Thyroid gland (tissue), 4 donors: ENCODE data around the gene TRIM26. TPM values are rescaled to one million over a fixed set of nuclear protein-coding genes. Genes with fewer than 3 reads are reported as not detected.

Source experiments
- DNase-seq, 2 donors: peaks; one replicate each; pipeline ENCODE4 v3.0.0-alpha.2; 2019
- H3K27ac ChIP-seq, 3 donors: fragments of 200-600 bp; sonication (generic); 1 replicate in 2 of 3; 2 replicates in 1 of 3; pipeline ENCODE4 v1.5.1; 2016 to 2019; ENCODE audit warnings: mild to moderate bottlenecking in 1 of 3, moderate library complexity in 1 of 3
- H3K27me3 ChIP-seq: fragments of 200-600 bp; sonication (generic); one replicate; pipeline ENCODE4 v1.5.1; 2019
- H3K36me3 ChIP-seq, 2 donors: fragments of 200-600 bp; sonication (generic); one replicate each; pipeline ENCODE4 v1.5.1; 2016 to 2019
- H3K4me1 ChIP-seq, 2 donors: fragments of 200-600 bp; sonication (generic); one replicate each; pipeline ENCODE4 v1.5.1; 2017 to 2019
- H3K4me3 ChIP-seq, 3 donors: fragments of 200-600 bp; sonication (generic); replicated peaks in 1 of 3; 1 replicate in 2 of 3; 2 replicates in 1 of 3; pipeline ENCODE4 v1.5.1; 2016; ENCODE audit warnings: mild to moderate bottlenecking in 1 of 3
- H3K9me3 ChIP-seq: fragments of 200-600 bp; sonication (generic); one replicate; pipeline ENCODE4 v1.5.1; 2017
- POLR2A ChIP-seq, 2 donors: fragments of 450-650 bp; IDR thresholded peaks; one replicate each; pipeline ENCODE4 v1.6.1; 2017; ENCODE audit warnings: antibody characterized with exemption in 2 of 2, mild to moderate bottlenecking in 2 of 2, moderate library complexity in 1 of 2
- WGBS, 2 donors: methylation state at CpG; one replicate each; pipeline ENCODE4 v1.1.5; 2017; 5-methylcytosine and 5-hydroxymethylcytosine counted together
- intact Hi-C: fragments of 100-400 bp; cut with DNase I; formaldehyde crosslinking; loops from one replicate; pipeline ENCODE4 v1.15.1; 2023
- total RNA-seq, 4 donors: library from RNA; depleted of rRNA; stranded (reverse); fragments of >200 nt; gene quantifications; one replicate each; pipeline ENCODE4 v1.2.3, GENCODE V29; 2016
- TF ChIP-seq, protein P1 (sequence below), 6 experiments: fragments of 200-600 bp in 3 of 6; fragments of 450-650 bp in 3 of 6; sonication (generic) in 3 of 6; IDR thresholded peaks; one replicate each; pipeline ENCODE4 v1.5.1; 2016 to 2019; ENCODE audit warnings: antibody characterized with exemption in 6 of 6, mild to moderate bottlenecking in 2 of 6, inconsistent platforms in 1 of 6, moderate library complexity in 1 of 6

The TRIM26 gene
- total RNA-seq, 4 donors from 2014 or later, result 52.9 to 72.2 (median 62.4) TPM

DNA sequence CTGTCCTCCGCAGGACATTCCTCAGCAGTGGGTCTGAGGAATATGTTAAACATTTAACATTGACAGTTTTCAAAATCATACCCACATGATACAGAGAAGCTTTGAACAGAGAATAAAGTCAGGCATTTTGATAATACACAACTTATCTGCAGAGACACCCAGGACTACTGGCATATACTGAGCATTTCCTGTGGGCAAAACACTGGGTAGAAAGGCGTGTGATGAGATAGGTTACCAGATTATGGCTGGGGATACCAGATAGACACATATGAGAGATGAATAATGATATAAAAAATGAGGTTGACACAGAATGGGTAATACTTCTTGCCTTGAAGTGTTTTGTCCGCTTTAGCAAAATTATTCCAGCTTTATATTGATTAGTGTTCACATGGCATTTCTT is 31.4 kb upstream of the TRIM26 start:
- TF ChIP-seq POLR2A (IDR thresholded peaks at IDR 0.05), result no peak
- TF ChIP-seq, protein P1, sequence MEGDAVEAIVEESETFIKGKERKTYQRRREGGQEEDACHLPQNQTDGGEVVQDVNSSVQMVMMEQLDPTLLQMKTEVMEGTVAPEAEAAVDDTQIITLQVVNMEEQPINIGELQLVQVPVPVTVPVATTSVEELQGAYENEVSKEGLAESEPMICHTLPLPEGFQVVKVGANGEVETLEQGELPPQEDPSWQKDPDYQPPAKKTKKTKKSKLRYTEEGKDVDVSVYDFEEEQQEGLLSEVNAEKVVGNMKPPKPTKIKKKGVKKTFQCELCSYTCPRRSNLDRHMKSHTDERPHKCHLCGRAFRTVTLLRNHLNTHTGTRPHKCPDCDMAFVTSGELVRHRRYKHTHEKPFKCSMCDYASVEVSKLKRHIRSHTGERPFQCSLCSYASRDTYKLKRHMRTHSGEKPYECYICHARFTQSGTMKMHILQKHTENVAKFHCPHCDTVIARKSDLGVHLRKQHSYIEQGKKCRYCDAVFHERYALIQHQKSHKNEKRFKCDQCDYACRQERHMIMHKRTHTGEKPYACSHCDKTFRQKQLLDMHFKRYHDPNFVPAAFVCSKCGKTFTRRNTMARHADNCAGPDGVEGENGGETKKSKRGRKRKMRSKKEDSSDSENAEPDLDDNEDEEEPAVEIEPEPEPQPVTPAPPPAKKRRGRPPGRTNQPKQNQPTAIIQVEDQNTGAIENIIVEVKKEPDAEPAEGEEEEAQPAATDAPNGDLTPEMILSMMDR (IDR thresholded peaks at IDR 0.05), result no peak
- intact Hi-C loops, result no loop called here
- no peaks in the 10 kb centered on the region for H3K4me1 ChIP-seq
- H3K27me3 ChIP-seq, result no peaks in the 10 kb centered on the region
- 91 to 95% methylated on average over 3 of the region's 3 CpGs for WGBS, 2 donors
- H3K36me3 ChIP-seq, result no peaks in the 10 kb centered on the region
- H3K4me3 ChIP-seq, result no peak overlapping the region
- H3K27ac ChIP-seq, result no peak overlapping the region
- DNase-seq, result no peak
- H3K9me3 ChIP-seq, result no peaks in the 10 kb centered on the region

DNA sequence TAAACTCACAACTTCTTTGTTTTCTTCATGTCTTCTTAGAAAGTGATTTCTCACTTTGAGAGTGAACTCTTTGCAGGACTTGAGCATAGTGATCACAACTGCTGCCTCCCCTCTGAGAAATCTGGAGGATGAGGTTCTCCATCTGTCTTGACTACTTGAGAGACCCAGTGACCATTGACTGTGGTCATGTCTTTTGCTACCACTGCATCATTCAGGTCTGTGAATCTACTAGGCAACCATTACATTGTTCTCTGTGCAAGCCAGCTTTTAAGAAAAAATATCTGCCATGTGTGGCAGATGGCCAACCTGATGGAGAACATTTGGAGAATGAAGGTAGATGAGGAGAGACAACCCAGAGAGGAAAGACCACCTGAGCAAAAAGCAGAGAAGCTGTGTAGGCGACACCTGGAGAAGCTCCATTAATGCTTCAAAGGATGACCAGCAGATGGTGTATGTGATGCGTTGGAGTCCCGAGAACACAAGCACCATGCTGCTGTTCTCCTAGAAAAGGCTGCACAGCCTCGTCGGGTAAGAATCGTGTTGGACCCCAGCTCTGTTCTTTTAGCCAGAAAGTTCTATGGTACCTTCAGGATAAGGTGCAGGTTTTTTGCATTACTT is 25.1 kb upstream of the TRIM26 start:
- no peak for TF ChIP-seq POLR2A (IDR thresholded peaks at IDR 0.05)
- TF ChIP-seq, protein P1 (IDR thresholded peaks at IDR 0.05), result no peak
- intact Hi-C loops, result no loop called here
- WGBS, 2 donors, result 58 to 63% methylated on average over 6 of the region's 6 CpGs
- H3K9me3 ChIP-seq, result no peaks in the 10 kb centered on the region
- DNase-seq, result no peak
- no peak overlapping the region for H3K4me3 ChIP-seq
- H3K27me3 ChIP-seq, result no peaks in the 10 kb centered on the region
- H3K36me3 ChIP-seq, result no peaks in the 10 kb centered on the region
- no peaks in the 10 kb centered on the region for H3K4me1 ChIP-seq
- H3K27ac ChIP-seq, result no peak overlapping the region

DNA sequence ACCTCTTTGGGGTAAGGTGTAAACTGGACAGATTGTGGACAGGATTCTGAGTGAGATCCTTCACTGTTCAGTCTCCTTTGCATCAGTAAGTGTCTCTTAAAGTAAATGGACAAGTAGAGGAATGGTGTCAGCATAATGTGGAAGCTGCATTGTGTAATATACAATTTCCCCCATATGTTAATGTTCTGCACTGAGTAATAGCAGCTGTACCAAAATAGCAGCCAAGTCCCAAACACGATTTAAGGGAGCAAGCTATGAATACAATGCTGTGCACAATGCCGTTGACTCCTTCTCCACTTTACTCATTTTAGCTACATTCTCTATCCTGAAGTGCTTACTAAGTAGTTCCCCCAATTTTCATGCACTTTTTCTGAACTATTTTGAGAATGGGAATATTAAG is 21.1 kb upstream of the TRIM26 start:
- H3K27me3 ChIP-seq, result no peaks in the 10 kb centered on the region
- H3K4me3 ChIP-seq, result no peak overlapping the region
- no peak for DNase-seq
- TF ChIP-seq, protein P1 (IDR thresholded peaks at IDR 0.05), result no peak
- no peak for TF ChIP-seq POLR2A (IDR thresholded peaks at IDR 0.05)
- H3K9me3 ChIP-seq, result no peaks in the 10 kb centered on the region
- H3K4me1 ChIP-seq, result no peaks in the 10 kb centered on the region
- H3K36me3 ChIP-seq, result no peaks in the 10 kb centered on the region
- intact Hi-C loops, result no loop called here
- 41 to 42% methylated on average over 2 of the region's 2 CpGs for WGBS, 2 donors
- H3K27ac ChIP-seq, result no peak overlapping the region

DNA sequence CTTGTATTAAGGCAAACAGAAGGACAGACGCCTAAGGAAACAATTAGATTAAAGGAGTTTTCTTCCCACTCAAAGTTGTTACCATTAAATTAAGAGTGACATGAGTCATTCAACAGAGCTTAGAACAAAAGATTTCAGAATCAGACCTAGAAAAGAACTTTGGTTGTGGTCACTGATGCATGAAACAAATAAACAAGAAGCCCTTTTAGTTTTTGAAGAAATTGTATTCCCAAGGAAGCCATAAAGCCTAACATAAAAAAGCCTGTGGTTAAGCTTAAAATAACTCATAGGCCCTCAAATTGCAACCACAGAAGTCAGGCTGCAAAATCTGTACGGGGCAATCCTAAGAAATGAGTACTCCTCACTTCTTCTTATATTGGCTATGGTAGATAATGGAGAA is 17.9 kb upstream of the TRIM26 start:
- H3K27me3 ChIP-seq, result no peaks in the 10 kb centered on the region
- intact Hi-C loops, result no loop called here
- no peak for TF ChIP-seq POLR2A (IDR thresholded peaks at IDR 0.05)
- TF ChIP-seq, protein P1 (IDR thresholded peaks at IDR 0.05), result no peak
- 73 to 81% methylated on average over 2 of the region's 2 CpGs for WGBS, 2 donors
- H3K4me3 ChIP-seq, result no peak overlapping the region
- H3K9me3 ChIP-seq, result no peaks in the 10 kb centered on the region
- H3K4me1 ChIP-seq, result no peaks in the 10 kb centered on the region
- no peak overlapping the region for H3K27ac ChIP-seq
- no peak for DNase-seq
- H3K36me3 ChIP-seq, result no peaks in the 10 kb centered on the region

DNA sequence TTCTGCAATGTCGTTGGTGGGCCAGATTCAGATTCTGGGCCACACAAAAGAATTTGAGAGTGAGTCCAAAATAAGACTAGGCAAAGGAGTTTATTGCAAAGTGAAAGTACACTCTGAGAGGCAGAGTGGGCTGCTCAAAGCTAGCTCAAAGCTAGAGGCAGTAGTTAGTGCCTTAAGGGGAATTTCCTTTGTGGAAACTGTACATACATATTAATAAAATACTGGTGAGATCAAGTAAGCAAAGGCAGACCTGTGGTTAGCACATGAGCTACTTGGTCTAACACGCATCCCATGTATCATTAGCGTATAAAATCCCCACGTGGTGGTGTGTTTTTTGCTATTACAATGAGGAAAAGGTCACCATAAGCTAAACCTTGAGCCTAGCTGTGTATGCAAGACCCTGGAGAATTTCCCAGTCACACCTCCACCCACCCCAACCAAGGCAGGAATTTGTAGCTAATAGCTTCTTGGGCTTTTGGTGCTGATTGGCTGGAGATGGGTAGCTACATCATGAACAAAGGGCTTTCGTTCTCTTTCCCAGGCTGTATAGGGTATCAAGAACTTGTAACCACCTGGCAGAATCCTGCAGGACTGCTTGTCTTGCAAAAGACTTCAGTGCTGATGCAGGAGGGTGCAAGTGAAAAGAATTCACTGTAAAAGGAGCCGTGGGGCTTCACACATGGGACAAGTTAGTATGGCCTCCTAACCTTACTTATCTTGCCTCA is 14.7 kb upstream of the TRIM26 start:
- TF ChIP-seq, protein P1 (IDR thresholded peaks at IDR 0.05), result no peak
- no peak for TF ChIP-seq POLR2A (IDR thresholded peaks at IDR 0.05)
- no peak overlapping the region for H3K4me3 ChIP-seq
- 78 to 80% methylated on average over 6 of the region's 6 CpGs for WGBS, 2 donors
- H3K27me3 ChIP-seq, result no peaks in the 10 kb centered on the region
- DNase-seq, result no peak
- H3K4me1 ChIP-seq, result no peaks in the 10 kb centered on the region
- no peak overlapping the region for H3K27ac ChIP-seq
- no peaks in the 10 kb centered on the region for H3K9me3 ChIP-seq
- no peaks in the 10 kb centered on the region for H3K36me3 ChIP-seq
- intact Hi-C loops, result no loop called here
